GM19468 (cell line): ENCODE results near the gene ZNF593.

ENCODE experiments used
- ATAC-seq: cut with Tn5 transposase; IDR thresholded peaks from one replicate; pipeline ENCODE4 v1.9.1; 2021; ENCODE audit warnings: mild to moderate bottlenecking, moderate library complexity, moderate number of reproducible peaks; ENCODE audit not compliant: unreplicated experiment; ENCODE audit errors: extremely low read depth

Gene ZNF593

GRCh38 chr1:26169669-26170471 lies at the start of gene ZNF593:
ZNF593 (plus strand) TSS chr1:26169908; CDS start chr1:26169984, 76 bp downstream.
- no peak for ATAC-seq

- ATAC-seq = no peak
Measured at GRCh38 chr1:26121854-26122773, 47.6 kb upstream of the ZNF593 start.

- no peak for ATAC-seq
Measured at GRCh38 chr1:26122988-26123973, 46.4 kb upstream of the ZNF593 start.

GRCh38 chr1:26124418-26125331 lies 45.0 kb upstream of the ZNF593 start:
- no peak for ATAC-seq

GRCh38 chr1:26125382-26125781 lies 44.3 kb upstream of the ZNF593 start:
- ATAC-seq = no peak

GRCh38 chr1:26125946-26126320 lies 43.8 kb upstream of the ZNF593 start:
- ATAC-seq = no peak

GRCh38 chr1:26126321-26127084 lies 43.2 kb upstream of the ZNF593 start:
- no peak for ATAC-seq

- ATAC-seq = no peak
Measured at GRCh38 chr1:26127235-26128163, 42.2 kb upstream of the ZNF593 start.

- ATAC-seq = no peak
Measured at GRCh38 chr1:26129778-26130177, 39.9 kb upstream of the ZNF593 start.

GRCh38 chr1:26130695-26131094 lies 39.0 kb upstream of the ZNF593 start:
- no peak for ATAC-seq

GRCh38 chr1:26132128-26132833 lies 37.4 kb upstream of the ZNF593 start:
- no peak for ATAC-seq

GRCh38 chr1:26132834-26133167 lies 36.9 kb upstream of the ZNF593 start:
- ATAC-seq = no peak

GRCh38 chr1:26134466-26134865 lies 35.2 kb upstream of the ZNF593 start:
- ATAC-seq = no peak

GRCh38 chr1:26138974-26139558 lies 30.6 kb upstream of the ZNF593 start:
- no peak for ATAC-seq

GRCh38 chr1:26142159-26142558 lies 27.5 kb upstream of the ZNF593 start:
- ATAC-seq = no peak
